Brain microvascular endothelial cell (primary cell): ENCODE data around the gene MARVELD1.

Source experiments
- DNase-seq: peaks from one replicate; pipeline ENCODE4 v3.0.0-alpha.2; 2020
- H3K27ac ChIP-seq: fragments of 250-450 bp; sonication (Bioruptor Pico); 2 replicates; pipeline ENCODE4 v1.5.1; 2020; ENCODE audit warnings: mild to moderate bottlenecking, moderate library complexity
- H3K27me3 ChIP-seq: fragments of 250-450 bp; sonication (Bioruptor Pico); replicated peaks from 2 replicates; pipeline ENCODE4 v1.5.1; 2020; ENCODE audit warnings: mild to moderate bottlenecking
- H3K36me3 ChIP-seq: fragments of 250-450 bp; sonication (Bioruptor Pico); replicated peaks from 2 replicates; pipeline ENCODE4 v1.5.1; 2020; ENCODE audit warnings: mild to moderate bottlenecking
- H3K4me3 ChIP-seq: 2 replicates; pipeline ENCODE4 v1.5.1; 2011; ENCODE audit warnings: low read depth, mild to moderate bottlenecking, control low read depth, low read length, moderate library complexity
- in situ Hi-C: cut with HindIII; loops from 2 replicates; pipeline ENCODE4 v1.10.0; 2017; ENCODE audit warnings: low sequenced_read_pairs, low pct_ligation_motif_present
- TF ChIP-seq, protein P1 (sequence below): IDR thresholded peaks from 2 replicates; pipeline ENCODE4 v1.5.1; 2011; ENCODE audit warnings: low read depth, mild to moderate bottlenecking, moderate library complexity, low read length, control low read depth, inconsistent platforms; ENCODE audit errors: missing control alignments

Gene MARVELD1

DNA sequence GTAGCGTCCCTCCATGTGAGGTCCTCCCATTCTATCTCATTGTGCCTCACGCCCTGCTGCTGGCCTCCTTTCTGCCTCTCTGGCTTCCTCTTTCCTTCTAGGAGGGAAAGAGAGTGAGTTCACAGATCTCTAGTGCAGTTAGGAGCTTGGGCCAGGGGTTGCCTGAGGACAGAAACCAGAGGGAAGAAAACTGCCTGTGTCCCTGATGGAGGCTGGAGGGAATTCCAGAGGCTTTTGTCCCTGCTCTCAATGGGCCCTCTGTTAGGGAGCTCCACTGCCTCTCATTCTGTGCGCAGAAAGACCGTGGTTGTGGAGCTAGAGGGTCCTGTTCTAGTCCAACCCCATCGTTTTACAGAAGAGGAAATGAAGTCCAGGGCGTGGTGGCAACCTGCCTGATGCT lies 4.6 kb downstream of the MARVELD1 start:
- H3K27ac ChIP-seq: no peak overlapping the region
- peaks cover 26% of the 10 kb centered on the region for H3K36me3 ChIP-seq
- no peak overlapping the region for H3K4me3 ChIP-seq
- no peak for DNase-seq
- TF ChIP-seq, protein P1, sequence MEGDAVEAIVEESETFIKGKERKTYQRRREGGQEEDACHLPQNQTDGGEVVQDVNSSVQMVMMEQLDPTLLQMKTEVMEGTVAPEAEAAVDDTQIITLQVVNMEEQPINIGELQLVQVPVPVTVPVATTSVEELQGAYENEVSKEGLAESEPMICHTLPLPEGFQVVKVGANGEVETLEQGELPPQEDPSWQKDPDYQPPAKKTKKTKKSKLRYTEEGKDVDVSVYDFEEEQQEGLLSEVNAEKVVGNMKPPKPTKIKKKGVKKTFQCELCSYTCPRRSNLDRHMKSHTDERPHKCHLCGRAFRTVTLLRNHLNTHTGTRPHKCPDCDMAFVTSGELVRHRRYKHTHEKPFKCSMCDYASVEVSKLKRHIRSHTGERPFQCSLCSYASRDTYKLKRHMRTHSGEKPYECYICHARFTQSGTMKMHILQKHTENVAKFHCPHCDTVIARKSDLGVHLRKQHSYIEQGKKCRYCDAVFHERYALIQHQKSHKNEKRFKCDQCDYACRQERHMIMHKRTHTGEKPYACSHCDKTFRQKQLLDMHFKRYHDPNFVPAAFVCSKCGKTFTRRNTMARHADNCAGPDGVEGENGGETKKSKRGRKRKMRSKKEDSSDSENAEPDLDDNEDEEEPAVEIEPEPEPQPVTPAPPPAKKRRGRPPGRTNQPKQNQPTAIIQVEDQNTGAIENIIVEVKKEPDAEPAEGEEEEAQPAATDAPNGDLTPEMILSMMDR: no peak
- H3K27me3 ChIP-seq: no peaks in the 10 kb centered on the region
- in situ Hi-C loops: no loop called here

DNA sequence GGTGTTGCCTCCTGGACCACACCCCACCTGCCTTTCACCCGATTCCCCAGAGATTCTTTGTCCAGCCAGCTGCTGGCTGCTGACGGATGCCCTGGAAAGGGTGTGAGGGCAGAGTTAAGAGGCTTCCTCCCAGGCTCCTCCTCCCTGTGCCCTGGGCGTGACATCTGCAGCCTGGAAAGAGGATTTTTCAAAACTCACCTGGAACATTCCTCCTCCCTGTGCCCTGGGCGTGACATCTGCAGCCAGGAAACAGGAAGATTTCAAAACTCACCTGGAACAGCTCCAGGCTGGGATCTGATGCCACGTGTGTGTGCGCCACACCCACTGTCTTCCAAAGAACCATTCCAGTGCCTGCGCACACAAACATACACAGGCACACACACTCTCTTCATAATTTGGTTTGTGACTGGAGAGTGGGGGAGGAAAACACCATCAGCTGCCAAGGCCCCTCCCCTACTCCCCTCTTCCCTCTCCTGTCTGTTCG lies 5.2 kb downstream of the MARVELD1 start:
- Histone ChIP-seq H3K36me3 (peaks cover 26% of the 10 kb centered on the region), H3K4me3 (no peak overlapping the region), H3K27me3 (no peaks in the 10 kb centered on the region), H3K27ac (no peak overlapping the region)
- DNase-seq: no peak
- TF ChIP-seq, protein P1: no peak
- in situ Hi-C loops: no loop called here

DNA sequence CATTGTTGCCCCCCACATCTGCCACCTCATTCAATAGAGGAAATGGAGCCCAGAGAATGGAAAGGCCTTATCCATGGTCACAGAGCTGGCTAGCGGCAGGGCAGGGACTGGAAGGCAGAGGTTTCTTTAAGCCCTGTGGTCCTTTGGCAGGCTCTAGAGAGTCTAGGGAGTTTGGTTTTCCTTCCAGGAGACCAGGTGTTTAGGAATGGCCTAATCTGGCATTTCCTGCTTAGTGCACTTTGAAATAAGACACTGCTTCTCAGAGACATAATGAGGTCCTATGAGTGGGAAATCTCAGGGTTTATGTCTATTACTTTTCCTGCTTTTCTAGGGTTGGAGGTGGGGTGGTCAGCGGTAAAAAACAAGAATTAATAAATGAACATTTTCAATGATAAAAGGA lies 6.1 kb downstream of the MARVELD1 start:
- Histone ChIP-seq H3K36me3 (peaks cover 26% of the 10 kb centered on the region), H3K4me3 (no peak overlapping the region), H3K27ac (no peak overlapping the region), H3K27me3 (no peaks in the 10 kb centered on the region)
- TF ChIP-seq, protein P1: no peak
- in situ Hi-C loops: no loop called here
- DNase-seq: no peak

GRCh38 chr10:97721871-97722780 lies 8.6 kb downstream of the MARVELD1 start:
- peaks cover 25% of the 10 kb centered on the region for H3K36me3 ChIP-seq
- H3K27me3 ChIP-seq: no peaks in the 10 kb centered on the region
- in situ Hi-C loops: no loop called here
- no peak overlapping the region for H3K4me3 ChIP-seq
- no peak overlapping the region for H3K27ac ChIP-seq
- DNase-seq: no peak
- TF ChIP-seq, protein P1: no peak

GRCh38 chr10:97723001-97723400 lies 9.5 kb downstream of the MARVELD1 start:
- Histone ChIP-seq H3K27me3 (no peaks in the 10 kb centered on the region), H3K27ac (no peak overlapping the region), H3K4me3 (no peak overlapping the region), H3K36me3 (peaks cover 16% of the 10 kb centered on the region)
- no peak for DNase-seq
- TF ChIP-seq, protein P1: no peak
- in situ Hi-C loops: no loop called here
